Jurkat, Clone E6-1 (cell line): Measurements from ENCODE around the gene SLC9A5.

ENCODE experiments used
- DNase-seq: peaks from one replicate; pipeline ENCODE4 v3.0.0-alpha.2; 2011; ENCODE audit warnings: low read depth, low spot score
- H3K4me3 ChIP-seq: 2 replicates; pipeline ENCODE4 v1.5.1; 2011; ENCODE audit warnings: mild to moderate bottlenecking, low read length, control low read depth, moderate library complexity

SLC9A5 gene

DNA sequence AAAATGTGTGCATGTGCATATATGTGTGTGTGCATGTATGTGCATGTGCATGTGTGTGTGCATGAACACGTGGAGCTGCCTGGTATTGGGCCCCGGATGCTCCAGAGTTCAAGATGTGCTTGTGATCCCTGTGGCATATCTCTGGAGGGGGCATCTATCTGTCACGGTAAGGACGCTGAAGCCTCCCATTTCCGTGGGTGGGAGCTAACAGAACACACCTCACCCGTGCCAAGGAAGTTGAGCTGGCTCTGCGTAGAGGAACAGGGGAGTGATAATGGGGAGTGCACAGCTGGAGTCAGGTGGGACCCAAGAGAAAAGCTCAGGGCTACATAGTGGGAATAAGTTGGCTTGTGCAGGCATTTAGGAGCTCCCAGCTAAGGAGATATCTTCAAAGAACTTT, 37.1 kb upstream of the SLC9A5 start:
- DNase-seq = no peak
- H3K4me3 ChIP-seq = no peak overlapping the region

DNA sequence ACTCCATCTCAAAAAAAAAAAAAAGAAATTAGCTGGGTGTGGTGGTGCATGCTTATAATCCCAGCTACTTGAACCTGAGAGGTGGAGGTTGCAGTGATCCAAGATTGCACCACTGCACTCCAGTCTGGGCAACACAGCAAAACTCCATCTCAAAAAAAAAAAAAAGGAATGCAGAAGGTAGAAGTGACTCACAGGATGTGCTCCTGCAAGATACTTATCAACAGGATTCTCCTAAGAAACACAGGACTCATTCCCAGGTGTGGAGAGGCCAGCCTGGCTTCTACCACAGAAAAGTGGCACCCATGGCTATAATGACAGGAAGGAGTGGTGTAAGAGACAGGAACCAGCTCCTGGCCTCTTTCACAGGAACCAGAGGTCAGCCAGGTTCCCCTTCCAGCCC, 36.0 kb upstream of the SLC9A5 start:
- DNase-seq = no peak
- H3K4me3 ChIP-seq = no peak overlapping the region

DNA sequence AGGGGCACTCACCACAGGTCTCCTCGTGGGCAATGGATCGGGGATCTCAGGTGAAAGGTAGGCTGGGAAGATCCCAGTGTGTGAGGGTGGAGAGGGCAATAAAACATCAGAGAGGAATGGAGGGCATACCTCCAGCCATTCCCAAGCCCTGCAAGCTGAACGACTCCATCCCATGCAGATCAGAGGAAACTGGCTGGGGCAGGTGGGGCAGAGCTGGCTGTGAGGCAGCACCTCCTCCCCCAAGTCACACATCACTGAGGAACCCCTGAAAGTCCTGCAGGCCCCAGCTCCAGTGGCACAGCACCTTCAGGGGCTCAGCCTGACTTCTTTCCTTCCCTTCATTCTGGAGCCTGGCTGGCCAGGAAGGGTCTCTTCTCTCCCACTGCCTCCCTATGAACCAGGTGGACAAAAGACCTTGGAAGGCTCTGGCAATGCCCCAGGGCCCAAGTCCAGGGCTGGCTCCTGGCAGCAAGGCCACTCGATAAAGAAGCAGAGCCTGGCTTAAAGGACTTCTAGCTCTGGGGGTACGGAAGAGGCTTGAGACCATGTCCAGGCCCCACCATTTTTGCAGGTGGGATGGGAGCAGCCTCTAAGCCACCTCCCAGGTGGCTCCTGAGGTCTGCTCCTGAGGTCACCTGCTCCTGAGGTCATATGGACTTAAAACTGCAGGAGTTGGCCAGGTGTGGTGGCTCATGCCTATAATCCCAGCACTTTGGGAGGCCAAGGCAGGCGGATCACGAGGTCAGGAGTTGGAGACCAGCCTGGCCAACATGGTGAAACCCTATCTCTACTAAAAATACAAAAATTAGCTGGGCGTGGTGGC, 35.4 kb upstream of the SLC9A5 start:
- H3K4me3 ChIP-seq = no peak overlapping the region
- no peak for DNase-seq

DNA sequence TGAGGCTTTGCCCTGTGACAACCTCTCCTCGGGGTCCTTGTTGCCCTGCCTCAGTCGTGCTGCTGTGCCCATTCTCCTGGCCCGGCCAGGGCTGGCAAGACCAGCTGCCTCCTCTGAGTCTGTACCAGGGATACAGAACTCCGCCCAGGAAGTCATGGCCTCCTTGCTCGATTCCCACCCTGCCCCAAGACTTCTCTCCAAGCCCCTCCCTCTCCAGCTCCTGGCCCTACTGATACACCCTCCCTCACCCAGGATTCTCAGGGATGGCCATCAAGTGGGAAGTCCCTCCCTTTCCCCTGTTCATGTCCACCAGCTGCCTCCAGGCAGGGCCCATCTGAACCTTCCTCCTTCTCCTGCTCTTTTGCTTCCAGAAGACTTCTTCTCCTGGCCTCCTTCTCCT, 33.1 kb upstream of the SLC9A5 start:
- no peak for DNase-seq
- H3K4me3 ChIP-seq = no peak overlapping the region

DNA sequence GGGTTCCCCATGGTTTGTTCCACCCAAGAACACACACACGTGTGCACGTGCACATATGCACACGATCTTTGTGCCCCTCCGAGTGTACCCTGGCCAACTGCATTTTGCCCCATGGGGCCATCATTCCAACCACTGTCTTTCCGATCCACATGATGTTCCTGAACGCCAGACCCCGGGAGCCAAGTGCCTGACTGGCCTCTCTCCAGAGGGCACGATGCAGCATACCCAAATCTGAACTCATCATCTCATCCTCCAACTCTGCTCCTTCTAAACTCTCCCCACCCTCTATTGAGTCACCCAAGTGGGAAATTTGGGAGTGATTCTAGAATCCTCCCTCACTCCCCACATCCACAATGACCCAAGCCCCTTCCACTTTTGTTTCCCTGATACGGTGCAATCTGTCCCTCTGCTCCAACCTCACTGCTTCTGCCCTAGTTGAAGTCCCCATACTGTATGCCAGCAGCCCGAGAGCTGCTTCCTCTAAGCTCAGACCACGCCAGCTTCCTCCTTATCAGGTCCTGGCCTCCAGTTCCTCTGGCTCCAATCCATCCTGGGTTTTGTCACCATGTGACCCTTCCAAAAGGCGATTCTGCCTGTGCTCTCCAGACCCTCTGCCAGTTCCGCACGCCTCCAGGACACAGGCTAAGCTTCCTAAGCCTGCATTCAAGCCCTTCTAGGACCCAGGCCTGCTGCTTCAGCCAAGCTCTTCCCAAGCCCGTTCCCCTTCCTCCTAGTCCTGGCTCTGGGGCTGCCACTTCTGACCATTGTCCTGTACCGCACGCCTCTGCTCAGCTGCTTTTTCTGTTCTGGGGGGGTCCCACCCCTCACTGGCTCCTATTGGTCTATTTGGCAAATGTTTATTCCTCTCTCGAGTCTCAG, 31.9 kb upstream of the SLC9A5 start:
- no peak for DNase-seq
- no peak overlapping the region for H3K4me3 ChIP-seq

DNA sequence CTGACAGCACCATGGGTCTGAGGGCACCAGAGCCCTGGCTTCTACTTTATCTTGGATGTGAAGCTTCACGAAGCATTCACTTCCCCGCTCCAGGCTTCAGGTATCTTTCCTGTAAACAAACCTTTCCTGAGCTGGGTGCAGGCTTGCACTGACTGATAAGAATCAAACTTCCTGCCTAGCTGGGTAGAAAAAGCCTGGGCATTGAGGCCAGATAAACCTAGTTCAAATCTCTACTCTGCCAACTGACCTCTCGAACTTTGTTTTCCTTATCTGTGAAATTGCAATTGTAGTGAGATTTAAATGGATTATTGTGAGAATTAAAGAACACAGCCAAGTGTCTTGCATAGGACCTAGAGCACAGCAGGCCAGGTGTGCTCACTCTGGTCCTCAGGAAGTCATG, 24.8 kb upstream of the SLC9A5 start:
- H3K4me3 ChIP-seq = no peak overlapping the region
- no peak for DNase-seq

DNA sequence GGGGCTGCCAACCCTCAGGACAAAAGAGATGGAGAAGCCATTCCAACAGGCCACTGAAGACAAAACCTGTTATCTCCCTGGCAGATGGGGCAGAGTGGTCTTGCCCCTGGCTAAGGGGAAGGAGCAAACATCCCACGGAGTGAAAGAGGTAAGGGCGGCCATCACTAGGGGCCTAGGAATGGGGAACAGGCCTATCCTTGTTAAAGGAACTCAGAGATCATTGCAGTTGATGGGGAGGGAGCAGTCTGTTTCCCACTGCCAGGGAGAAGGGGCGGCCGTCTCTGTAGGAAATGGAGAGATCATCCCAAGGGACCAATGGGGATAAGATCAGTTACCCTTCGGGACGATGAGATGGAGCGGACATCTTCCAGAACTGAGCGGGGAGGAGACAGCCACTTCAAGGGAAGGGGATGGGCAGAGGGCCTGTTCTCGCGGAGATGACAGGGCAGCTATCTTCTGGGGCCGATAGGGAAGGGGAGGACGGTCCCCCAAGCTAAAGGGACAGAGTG, 22.4 kb upstream of the SLC9A5 start:
- H3K4me3 ChIP-seq = peak overlapping the region; percentile 82
- no peak for DNase-seq

DNA sequence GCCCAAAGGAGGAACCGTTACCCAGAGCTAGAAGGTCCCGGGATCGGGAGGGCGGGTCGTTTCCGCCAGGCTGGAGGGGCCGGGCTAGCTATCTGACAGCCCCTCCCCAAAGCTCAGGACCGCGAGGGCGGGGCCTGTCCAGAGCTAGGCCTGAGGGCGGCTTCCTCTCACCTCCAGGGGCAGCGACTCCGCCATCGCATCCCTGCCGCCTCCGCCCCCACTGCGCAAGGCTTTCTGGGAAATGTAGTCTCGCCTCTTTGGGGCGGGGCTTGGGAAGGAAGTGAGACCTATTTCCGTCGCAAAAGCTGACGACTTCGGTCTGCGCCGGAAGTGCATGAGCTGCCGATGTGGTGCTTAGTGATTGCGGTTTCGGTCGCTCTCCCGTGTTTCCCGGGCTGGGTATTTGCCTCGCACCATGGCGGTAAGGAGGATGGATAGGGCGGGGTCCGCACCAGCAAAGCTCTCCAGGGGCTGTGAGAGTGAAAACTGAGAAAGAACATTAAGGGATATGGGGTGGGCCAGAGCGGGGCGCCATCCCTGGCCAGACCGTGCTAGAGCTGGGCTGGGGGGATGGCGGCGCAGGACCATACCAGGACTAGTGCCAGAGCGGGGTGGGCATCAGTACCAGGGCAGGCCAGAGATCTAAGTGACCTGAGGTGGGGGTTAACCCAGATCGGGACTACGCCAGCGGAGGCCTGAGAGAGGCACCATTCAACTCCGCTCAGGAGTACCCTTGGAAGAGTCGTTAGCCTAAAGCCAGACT, 21.8 kb upstream of the SLC9A5 start, which contains the start of gene TMEM208:
TMEM208 (plus strand) TSS at position 327 of the 763 bp plus-strand sequence; CDS start at position 416, 89 bp downstream.
- DNase-seq = peak; percentile 97
- peak within 1 kb of the TSS; percentile 82 for H3K4me3 ChIP-seq

DNA sequence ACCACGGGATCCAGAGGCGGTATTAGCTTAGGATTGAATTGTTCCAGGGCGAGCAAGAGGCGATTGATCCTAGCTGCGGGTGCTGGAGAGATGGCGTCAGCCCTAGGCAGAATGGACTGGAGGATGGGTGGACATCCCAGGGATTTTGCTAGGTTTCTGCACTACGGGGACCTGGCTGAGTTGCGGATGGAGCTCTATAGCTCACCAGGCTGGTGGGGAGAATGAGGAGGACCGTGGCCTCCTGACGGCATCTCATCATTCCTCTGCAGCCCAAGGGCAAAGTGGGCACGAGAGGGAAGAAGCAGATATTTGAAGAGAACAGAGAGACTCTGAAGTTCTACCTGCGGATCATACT, 21.2 kb upstream of the SLC9A5 start:
- H3K4me3 ChIP-seq = peak overlapping the region; percentile 82
- no peak for DNase-seq

DNA sequence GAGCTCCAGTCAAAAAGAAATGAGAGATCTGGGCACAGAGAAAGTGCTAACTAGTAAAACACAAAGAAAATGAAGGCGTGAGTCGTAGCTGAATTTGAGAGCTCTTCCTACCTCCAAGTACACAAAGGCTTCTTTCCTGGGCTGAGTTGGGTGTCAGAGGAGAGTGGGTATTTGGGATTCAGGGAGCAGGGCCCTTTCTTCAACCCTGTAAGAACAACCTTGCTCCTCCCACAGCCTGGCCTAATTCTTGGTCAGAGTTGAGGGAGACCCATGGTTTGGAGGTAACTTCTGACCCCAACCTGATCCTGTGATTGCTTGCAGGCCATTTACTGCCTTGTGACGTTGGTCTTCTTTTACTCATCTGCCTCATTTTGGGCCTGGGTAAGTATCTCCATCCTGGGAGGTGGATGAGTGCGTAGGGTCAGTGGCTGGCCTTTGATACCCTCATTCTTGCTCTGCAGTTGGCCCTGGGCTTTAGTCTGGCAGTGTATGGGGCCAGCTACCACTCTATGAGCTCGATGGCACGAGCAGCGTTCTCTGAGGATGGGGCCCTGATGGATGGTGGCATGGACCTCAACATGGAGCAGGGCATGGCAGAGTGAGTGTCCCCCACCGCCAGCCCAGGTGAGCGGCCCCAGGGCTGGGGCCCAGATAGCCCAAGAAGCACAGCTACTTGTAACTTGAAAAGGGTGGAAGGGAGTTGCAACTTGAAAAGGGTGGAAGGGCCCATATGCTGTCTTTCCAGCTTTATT, 20.6 kb upstream of the SLC9A5 start:
- peak overlapping the region; percentile 82 for H3K4me3 ChIP-seq
- DNase-seq = no peak

DNA sequence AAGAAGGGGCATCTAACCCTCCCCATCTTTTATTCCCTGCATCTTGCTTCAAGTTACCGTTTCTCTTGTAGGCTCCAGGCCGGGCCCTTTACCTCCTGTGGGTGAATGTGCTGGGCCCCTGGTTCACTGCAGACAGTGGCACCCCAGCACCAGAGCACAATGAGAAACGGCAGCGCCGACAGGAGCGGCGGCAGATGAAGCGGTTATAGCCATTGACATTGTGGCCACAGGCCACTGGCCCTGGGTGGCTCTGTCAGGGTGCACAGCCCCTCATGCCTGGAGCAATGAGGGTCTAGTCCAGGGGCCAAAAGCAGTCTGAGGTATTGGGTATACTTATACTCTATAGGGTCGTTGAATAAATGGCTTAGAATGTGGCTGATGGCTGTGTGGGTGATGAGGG, 19.9 kb upstream of the SLC9A5 start:
- DNase-seq = no peak
- no peak overlapping the region for H3K4me3 ChIP-seq

DNA sequence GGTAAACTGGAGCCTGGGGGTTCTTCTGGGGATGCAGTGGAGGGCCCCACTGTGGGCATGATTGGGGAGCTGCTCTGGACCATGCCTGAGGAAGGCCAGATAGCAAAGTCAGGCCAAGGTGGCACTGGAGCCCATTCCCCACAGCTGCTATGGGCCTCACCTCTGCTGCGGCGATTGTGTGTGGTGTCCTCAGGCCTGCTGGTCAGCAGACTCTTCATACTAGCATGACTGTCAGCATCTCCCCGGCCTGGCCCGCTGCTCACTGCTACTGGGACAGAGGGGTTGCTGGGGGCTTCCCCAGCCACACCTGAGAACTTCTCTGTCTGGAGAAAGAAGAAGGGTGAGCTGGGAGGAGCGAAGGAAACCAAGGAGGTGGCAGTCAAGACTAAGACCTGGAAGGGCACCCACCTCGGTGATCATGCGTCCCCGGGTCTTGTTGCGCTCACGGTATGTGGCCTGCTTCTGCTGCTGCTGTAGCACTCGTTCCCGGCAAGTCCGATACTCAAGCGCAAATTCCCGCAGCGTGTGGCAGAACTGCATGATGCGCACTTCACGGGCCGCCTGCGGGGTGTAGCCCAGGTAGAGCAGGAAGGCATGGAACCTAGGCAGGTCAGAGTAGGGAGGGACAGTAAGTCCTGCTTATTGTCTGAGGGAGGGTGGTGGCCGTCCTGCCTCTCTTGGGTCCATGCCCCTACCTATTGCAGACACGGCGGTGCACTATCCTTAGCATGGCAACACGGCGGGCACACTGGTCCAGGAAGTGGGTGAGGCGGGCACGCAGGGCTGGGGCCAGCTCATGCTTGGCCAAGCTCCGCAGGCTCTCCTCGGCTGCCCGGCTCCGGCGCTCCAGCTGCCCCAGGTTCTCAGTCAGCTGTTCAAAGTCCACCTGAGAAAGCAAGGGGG, 18.6 kb upstream of the SLC9A5 start:
- no peak overlapping the region for H3K4me3 ChIP-seq
- no peak for DNase-seq

DNA sequence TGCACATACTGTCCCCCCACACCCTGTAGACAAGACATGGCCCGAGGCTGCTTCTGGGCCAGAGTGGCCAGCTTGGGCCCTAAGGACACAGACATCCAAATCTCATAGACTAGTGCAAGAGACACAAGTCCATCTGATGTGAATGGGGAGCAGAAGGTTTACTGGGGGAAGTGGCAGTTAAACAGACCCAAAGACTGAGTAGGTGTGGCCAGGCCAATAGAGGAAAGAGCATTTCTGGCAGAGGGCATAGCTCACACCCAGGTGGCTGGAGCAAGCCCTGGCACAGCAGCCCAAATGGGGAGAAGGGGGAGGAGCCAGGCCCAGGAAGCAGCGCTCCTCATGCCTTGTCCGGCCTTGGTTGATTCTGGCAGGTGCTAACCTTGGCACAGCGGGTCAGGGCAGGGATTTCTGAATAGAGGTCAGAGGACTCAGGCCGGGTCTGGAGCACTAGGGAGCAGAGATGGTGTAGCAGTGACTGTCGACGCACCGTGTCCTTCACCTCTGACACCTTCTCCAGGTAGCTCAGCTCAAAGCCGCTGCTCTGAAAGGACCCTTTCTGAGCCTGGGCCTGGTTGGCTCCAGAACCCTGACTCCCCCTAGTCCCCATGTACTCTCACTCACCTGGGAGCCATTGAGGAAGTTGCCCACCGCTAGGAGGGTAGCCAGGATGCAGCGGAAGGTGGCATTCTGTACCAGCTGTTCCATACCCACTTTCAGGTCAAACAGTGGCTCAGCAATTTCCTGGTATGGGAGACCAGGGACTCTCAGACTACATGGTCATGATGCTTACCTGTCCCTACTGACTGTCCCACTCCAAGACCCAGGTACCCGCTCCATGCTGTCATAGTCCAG, 17.7 kb upstream of the SLC9A5 start:
- no peak overlapping the region for H3K4me3 ChIP-seq
- DNase-seq = no peak

DNA sequence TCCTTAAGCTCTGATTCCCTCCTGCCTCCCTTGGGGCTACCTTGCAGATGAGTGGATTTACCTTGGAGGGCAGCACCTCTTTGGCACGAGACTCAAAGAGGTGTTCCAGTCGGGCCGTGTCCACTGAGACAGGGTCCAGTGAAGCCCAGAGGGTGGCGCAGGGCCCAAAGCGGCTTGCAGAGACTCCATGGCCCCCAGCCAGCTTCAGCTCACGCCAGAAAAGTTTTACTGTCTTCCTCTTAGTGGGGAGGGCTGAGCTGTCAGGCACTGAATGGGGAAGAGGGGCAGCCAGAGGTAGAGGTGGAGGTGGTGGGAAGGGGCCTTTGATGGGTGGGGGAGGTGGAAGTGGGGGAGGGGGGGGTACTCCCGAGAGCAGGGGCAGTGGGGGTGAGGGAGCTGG, 15.2 kb upstream of the SLC9A5 start:
- DNase-seq = no peak
- no peak overlapping the region for H3K4me3 ChIP-seq

DNA sequence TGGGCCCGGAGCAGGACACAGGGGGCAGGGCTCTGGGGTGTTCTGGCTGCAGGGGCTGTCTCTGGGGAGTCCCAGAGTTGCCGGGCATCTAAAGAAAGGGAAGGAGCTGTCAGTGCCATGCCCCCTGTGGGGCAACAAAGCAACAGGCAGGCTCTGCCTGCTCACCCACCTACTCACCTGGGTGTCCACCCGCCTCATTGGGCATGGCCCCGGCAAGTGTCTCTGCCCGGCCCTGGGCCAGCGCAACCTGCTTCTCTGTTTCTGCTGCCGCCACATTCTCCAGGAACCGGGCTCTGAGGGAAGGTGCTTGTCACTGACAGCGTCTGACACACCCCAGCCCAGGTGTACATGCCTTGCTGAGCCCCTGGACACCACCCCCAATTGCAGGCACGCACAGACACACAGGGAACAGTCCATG, 14.6 kb upstream of the SLC9A5 start:
- no peak for DNase-seq
- no peak overlapping the region for H3K4me3 ChIP-seq

DNA sequence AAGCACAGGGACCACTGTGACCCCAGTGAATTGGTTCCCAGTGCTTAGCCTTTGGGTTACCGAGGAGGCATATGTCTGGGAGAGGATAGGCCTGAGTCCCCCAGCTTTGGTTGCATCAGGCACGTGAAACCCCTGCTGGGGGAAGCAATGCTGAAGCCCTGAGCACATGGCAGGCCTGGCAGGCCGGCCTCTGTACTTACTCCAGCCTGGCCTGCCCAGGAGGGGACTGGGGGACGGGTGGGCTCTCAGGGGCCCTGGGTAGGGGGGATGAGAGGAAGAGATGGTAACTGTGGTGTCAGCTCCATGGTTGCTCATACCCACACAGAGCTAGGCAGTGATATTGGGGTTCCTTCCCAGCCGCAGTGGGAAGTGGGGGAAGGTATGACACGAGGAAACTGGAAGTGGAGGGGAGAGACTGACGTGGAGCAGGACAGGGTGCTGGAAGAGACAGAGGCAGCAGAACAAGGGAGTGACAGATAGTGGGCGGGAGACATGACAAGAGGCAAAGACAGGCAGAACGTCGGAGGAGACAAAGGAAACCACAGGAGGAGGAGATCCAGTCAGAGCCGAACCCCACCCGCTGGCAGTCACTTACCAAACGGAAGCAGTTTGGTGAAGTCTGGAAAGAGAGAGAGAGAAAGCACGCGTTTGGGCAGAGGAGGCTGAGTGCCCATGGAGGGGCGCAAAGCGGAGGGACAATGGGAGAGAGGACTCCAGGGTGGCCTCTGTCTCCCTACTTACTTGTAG, 12.8 kb upstream of the SLC9A5 start:
- peak; percentile 94 for DNase-seq
- H3K4me3 ChIP-seq = peak overlapping the region; percentile 65
